Muscle layer of colon (tissue), 2 donors: ENCODE results near the gene HSPA1L.
"Not testable (repeated sequence)": the region's sequence is repeated elsewhere in the genome, so short reads cannot be mapped to it uniquely, and the experiment has no call there.

Experiments
- H3K27ac ChIP-seq: one replicate; pipeline ENCODE4 v1.7.0; 2013; ENCODE audit warnings: low read depth, mild to moderate bottlenecking, low read length, moderate library complexity
- H3K27me3 ChIP-seq, 2 donors: one replicate each; pipeline ENCODE4 v1.7.0; 2013; ENCODE audit warnings: low read length in 2 of 2, mild to moderate bottlenecking in 2 of 2; ENCODE audit not compliant: insufficient read depth in 2 of 2, control insufficient read depth in 1 of 2
- H3K36me3 ChIP-seq: one replicate; pipeline ENCODE4 v1.7.0; 2013; ENCODE audit warnings: mild to moderate bottlenecking, low read length; ENCODE audit not compliant: insufficient read depth
- H3K4me1 ChIP-seq: one replicate; pipeline ENCODE4 v1.7.0; 2013; ENCODE audit warnings: mild to moderate bottlenecking, low read length; ENCODE audit not compliant: insufficient read depth
- H3K4me3 ChIP-seq, 2 donors: one replicate each; pipeline ENCODE4 v1.7.0; 2013; ENCODE audit warnings: low read length in 2 of 2, low read depth in 1 of 2, mild to moderate bottlenecking in 1 of 2, moderate library complexity in 1 of 2
- H3K9ac ChIP-seq: one replicate; pipeline ENCODE4 v1.7.0; 2013; ENCODE audit warnings: low read length
- H3K9me3 ChIP-seq: one replicate; pipeline ENCODE4 v1.7.0; 2013; ENCODE audit warnings: mild to moderate bottlenecking, low read length
- donor health status: abdominal sarcoma.
- donor health status: Adenocarcinoma of cecum.

The HSPA1L gene

GRCh38 chr6:31806470-31807272 lies 8.4 kb downstream of the HSPA1L start, which contains the start of gene LSM2:
TSS of gene LSM2 (minus strand) at chr6:31806966. CDS start at chr6:31806757, 209 bp downstream.
- Histone ChIP-seq H3K4me1 (peaks cover 11% of the 10 kb centered on the region), H3K9ac (peak within 1 kb of the TSS; percentile 99), H3K36me3 (peaks cover 7% of the 10 kb centered on the region), H3K27me3 (no peaks in the 10 kb centered on the region), H3K27ac (peak within 1 kb of the TSS; percentile 95), H3K9me3 (no peaks in the 10 kb centered on the region), H3K4me3 (peak within 1 kb of the TSS; percentile 67 to 84)

- Histone ChIP-seq H3K4me1 (peaks cover 11% of the 10 kb centered on the region), H3K36me3 (peaks cover 7% of the 10 kb centered on the region), H3K27me3 (no peaks in the 10 kb centered on the region), H3K27ac (peak overlapping the region; percentile 95), H3K4me3 (peak overlapping the region; percentile 67 to 84), H3K9me3 (no peaks in the 10 kb centered on the region), H3K9ac (peak overlapping the region; percentile 99)
Observed at GRCh38 chr6:31805939-31806469, 9.1 kb downstream of the HSPA1L start.

- H3K9ac ChIP-seq, H3K4me3 ChIP-seq, H3K9me3 ChIP-seq, H3K27me3 ChIP-seq, H3K27ac ChIP-seq: not testable (repeated sequence)
- Histone ChIP-seq H3K36me3 (peaks cover 15% of the 10 kb centered on the region), H3K4me1 (peaks cover 10% of the 10 kb centered on the region)
Observed at GRCh38 chr6:31801031-31801927, 13.8 kb downstream of the HSPA1L start.

- H3K4me3 ChIP-seq: no peak overlapping the region
- peaks cover 15% of the 10 kb centered on the region for H3K36me3 ChIP-seq
- no peaks in the 10 kb centered on the region for H3K27me3 ChIP-seq
- H3K9ac ChIP-seq: no peak overlapping the region
- no peaks in the 10 kb centered on the region for H3K9me3 ChIP-seq
- peaks cover 4% of the 10 kb centered on the region for H3K4me1 ChIP-seq
- H3K27ac ChIP-seq: no peak overlapping the region
Observed at GRCh38 chr6:31799781-31800180, 15.3 kb downstream of the HSPA1L start.

- H3K4me3 ChIP-seq: no peak overlapping the region
- no peaks in the 10 kb centered on the region for H3K27me3 ChIP-seq
- H3K9ac ChIP-seq: no peak overlapping the region
- H3K27ac ChIP-seq: no peak overlapping the region
- H3K9me3 ChIP-seq: no peaks in the 10 kb centered on the region
- H3K36me3 ChIP-seq: peaks cover 8% of the 10 kb centered on the region
- peaks cover 11% of the 10 kb centered on the region for H3K4me1 ChIP-seq
Observed at GRCh38 chr6:31797588-31797987, 17.5 kb downstream of the HSPA1L start.

GRCh38 chr6:31796993-31797385 lies 18.1 kb downstream of the HSPA1L start:
- no peak overlapping the region for H3K4me3 ChIP-seq
- peaks cover 8% of the 10 kb centered on the region for H3K36me3 ChIP-seq
- no peaks in the 10 kb centered on the region for H3K27me3 ChIP-seq
- H3K27ac ChIP-seq: no peak overlapping the region
- H3K9me3 ChIP-seq: no peaks in the 10 kb centered on the region
- H3K4me1 ChIP-seq: peaks cover 11% of the 10 kb centered on the region
- no peak overlapping the region for H3K9ac ChIP-seq

GRCh38 chr6:31795616-31796298 lies 19.3 kb downstream of the HSPA1L start, which contains the start of gene VARS1:
TSS of gene VARS1 (minus strand) at chr6:31795752. CDS start at chr6:31795217, 535 bp downstream.
- Histone ChIP-seq H3K27ac (peak within 1 kb of the TSS; percentile 95), H3K36me3 (peaks cover 8% of the 10 kb centered on the region), H3K4me1 (peaks cover 11% of the 10 kb centered on the region)

GRCh38 chr6:31794866-31795615 lies 20.0 kb downstream of the HSPA1L start:
- Histone ChIP-seq H3K27ac (peak overlapping the region; percentile 95), H3K9me3 (no peaks in the 10 kb centered on the region), H3K27me3 (no peaks in the 10 kb centered on the region), H3K9ac (peak overlapping the region; percentile 94), H3K4me1 (peaks cover 11% of the 10 kb centered on the region), H3K36me3 (peaks cover 8% of the 10 kb centered on the region), H3K4me3 (peak overlapping the region; percentile 93 to 99)

More at GRCh38 chr6:31795616-31796298, 19.3 kb downstream of the HSPA1L start, which contains the start of gene VARS1:
- Histone ChIP-seq H3K9me3 (no peaks in the 10 kb centered on the region), H3K4me3 (peak within 1 kb of the TSS; percentile 93 to 99), H3K9ac (peak within 1 kb of the TSS; percentile 94), H3K27me3 (no peaks in the 10 kb centered on the region)

GRCh38 chr6:31794294-31794865 lies 20.7 kb downstream of the HSPA1L start:
- H3K27me3 ChIP-seq: no peaks in the 10 kb centered on the region
- peaks cover 8% of the 10 kb centered on the region for H3K36me3 ChIP-seq
- H3K27ac ChIP-seq: peak overlapping the region; percentile 95
- no peaks in the 10 kb centered on the region for H3K9me3 ChIP-seq
- H3K9ac ChIP-seq: peak overlapping the region; percentile 94
- peaks cover 11% of the 10 kb centered on the region for H3K4me1 ChIP-seq
- H3K4me3 ChIP-seq: peak overlapping the region; percentile 93 to 99

GRCh38 chr6:31793927-31794245 lies 21.2 kb downstream of the HSPA1L start:
- not testable (repeated sequence) for H3K36me3 ChIP-seq, H3K4me3 ChIP-seq, H3K9me3 ChIP-seq, H3K27me3 ChIP-seq, H3K27ac ChIP-seq, H3K9ac ChIP-seq
- H3K4me1 ChIP-seq: peaks cover 11% of the 10 kb centered on the region
